HG02884 (cell line): ENCODE results near the gene PLEKHA1.

Source experiments
- ATAC-seq: cut with Tn5 transposase; IDR thresholded peaks from one replicate; pipeline ENCODE4 v1.9.1; 2021; ENCODE audit warnings: mild to moderate bottlenecking, moderate library complexity; ENCODE audit not compliant: unreplicated experiment

Gene PLEKHA1

GRCh38 chr10:122374237-122374858 is at the start of gene PLEKHA1:
Gene PLEKHA1, plus strand, starts transcription at chr10:122374708. Its CDS starts 18,493 bp downstream, at chr10:122393201.
- ATAC-seq, result peak; percentile 88

GRCh38 chr10:122325235-122325634 is 49.3 kb upstream of the PLEKHA1 start:
- no peak for ATAC-seq

DNA sequence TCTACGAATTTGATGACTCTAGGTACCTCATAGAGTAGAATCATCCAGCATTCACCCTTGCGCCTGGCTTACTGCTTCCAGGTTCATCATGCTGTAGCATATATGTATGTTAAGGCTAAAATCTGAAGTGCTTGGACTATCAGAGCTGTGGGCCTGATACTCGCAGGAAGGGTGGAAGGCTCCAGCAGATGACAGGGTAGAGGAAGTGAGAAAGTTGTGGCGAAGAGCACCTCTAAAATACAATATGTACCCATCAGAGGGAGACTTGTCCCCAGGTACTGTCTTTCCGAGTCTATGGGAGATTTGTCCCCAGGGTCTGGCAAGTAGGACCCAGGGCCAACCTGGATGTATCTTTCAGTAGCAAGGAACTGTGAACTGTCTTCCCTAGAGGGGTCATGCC is 48.1 kb upstream of the PLEKHA1 start:
- no peak for ATAC-seq

DNA sequence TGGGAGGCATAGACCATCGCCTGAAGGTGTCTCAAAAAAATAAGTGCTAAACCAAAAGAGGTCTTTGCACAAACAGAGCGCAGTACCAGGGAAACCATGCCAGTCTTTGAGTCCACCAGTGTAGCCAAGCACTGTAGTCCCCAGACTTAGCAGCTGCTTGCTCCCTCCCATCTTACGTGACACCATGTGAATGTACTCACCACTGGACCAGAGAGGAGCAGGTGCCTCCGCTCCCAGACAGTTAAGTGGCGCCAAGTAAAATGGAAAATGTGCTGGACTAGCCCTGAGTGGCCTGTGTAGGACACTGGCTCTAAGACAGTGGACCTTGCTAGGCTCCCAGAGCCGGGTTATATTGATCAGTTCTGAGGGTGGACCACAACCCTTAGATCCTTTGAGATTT is 47.7 kb upstream of the PLEKHA1 start:
- ATAC-seq, result no peak

GRCh38 chr10:122327237-122328206 is 47.0 kb upstream of the PLEKHA1 start:
- ATAC-seq, result no peak

- no peak for ATAC-seq
These were observed 45.8 kb upstream of the PLEKHA1 start for GRCh38 chr10:122328676-122329075.

GRCh38 chr10:122329416-122329815 is 45.1 kb upstream of the PLEKHA1 start:
- ATAC-seq, result no peak

DNA sequence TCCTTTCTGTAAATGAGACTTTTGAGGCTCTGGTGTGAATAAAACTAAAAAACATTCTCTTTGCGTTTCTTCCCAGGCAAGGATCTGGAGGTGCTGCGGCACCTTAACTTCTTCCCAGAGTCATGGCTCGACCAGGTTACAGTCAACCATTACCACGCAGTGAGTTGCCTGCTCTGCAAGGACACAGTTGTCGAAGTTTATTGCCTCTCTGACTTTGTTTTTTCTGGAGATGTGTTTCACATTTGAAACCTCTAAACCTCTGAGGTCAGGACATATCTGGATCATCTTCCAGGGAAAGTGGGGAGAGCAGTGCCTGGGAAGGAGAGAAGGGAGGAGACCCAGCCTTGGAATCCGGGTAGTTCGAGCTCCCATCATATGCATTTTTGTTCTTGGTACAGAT is 43.4 kb upstream of the PLEKHA1 start:
- no peak for ATAC-seq

GRCh38 chr10:122331615-122332446 is 42.7 kb upstream of the PLEKHA1 start:
- ATAC-seq, result no peak

GRCh38 chr10:122333037-122333436 is 41.5 kb upstream of the PLEKHA1 start:
- ATAC-seq, result no peak

- no peak for ATAC-seq
These were observed 38.2 kb upstream of the PLEKHA1 start for GRCh38 chr10:122336332-122336731.

- no peak for ATAC-seq
These were observed 37.5 kb upstream of the PLEKHA1 start for GRCh38 chr10:122336961-122337360.

DNA sequence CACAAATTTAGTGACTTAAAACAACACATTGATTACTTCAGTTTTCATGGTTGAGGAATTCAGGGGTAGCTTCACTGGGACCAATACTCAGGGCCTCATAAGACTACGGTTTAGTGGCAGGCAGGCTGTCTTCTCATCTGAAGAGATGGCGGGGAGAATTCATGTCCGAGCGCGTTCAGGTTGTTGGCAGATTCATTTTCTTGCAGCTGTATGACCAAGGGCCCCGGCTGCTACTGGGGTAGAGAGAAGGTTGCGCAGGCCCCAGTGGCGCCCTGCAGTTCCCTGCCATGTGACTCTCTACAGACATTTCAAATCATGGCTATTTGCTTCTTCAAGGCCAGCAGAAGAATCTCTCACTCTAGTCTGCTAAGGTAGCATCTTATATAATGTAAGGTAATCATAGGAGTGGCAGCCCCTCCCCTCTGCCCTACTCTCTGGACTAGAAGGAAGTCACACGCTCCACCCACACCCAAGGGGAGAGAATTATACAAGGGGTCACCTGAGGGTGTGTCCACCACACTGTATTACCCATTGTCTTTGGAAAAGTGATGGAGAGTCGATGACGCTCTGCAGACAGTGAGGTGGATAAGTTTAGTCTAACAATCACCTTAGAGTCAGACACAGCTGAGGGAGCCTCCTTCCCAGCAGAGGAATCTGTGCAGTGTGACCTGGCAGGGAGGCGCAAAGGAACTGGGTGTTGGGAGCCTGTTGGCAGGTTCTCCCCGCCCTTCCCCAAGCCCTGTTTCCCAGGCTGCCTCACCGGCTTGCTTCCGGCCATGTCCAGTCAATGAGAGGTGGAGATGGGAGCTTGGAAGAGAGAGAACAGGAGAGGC is 35.7 kb upstream of the PLEKHA1 start:
- ATAC-seq, result no peak

DNA sequence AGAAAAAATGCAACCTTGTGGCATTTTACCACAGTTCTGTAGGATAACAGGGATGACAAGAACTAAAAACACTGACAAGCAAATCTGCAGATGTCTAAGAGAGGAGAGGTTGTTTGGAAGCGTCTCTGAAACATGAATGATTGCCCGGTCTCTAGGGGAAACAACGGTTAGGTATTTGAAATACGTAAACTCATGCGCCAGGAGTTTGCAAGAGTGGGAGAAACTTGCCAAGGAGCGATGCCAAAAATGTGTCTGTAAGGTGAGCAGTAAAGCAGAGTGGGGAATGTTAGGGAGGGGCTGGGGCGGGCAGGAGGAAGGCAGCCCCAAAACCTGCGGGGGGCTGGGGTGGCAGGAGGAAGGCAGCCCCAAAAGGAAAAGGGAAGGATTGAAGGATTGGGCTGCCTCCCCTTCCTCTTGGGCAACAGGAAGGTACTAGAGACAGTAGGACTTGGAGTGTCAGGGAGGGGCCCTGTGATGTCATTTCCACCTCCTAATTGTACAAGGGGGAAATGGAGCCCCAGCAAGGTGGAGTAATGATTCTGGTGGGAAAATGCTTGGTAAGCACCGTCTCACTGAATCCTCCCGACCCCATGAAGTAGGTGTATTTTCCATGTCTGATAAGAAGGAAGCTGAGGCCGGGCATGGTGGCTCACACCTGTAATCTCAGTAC is 33.2 kb upstream of the PLEKHA1 start:
- ATAC-seq, result no peak

DNA sequence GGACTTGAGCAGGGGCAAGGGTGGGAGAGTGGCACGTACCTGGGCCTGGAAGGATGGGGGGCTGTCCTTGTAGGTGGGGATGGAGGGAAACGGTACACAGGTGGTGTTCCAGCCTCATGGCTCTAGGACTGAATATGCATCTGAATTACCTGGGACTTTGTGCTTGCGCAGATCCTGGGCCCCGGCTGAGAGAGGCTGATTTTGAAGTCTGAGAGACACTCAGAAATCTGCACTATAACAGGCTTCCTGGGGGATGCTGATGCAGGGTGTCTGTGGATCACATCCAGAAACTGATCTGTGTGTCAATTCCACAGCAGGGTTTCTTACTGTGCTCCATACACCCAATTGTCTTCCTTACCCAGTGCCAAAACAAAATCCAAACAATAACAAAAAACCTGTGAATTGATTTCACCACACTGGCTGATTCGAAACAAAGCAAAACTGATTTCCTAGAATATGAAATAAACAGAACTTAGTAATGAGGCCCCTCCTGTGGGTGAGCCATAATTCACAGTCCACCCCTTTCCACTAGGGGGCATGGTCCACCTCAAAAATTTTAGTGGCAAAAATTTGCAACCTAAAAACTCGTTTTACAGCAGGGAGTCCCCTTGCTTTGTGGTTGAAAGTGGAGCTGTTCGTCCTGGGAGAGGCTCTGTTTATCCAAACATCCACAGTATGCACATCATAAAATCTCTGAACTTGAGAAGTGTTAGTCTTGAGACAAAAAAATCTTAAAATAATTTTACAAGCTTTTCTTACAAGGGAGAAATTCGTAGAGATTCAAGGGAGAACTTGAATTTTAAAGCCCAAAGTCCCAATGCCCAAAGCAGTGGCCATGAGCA is 32.0 kb upstream of the PLEKHA1 start:
- no peak for ATAC-seq

DNA sequence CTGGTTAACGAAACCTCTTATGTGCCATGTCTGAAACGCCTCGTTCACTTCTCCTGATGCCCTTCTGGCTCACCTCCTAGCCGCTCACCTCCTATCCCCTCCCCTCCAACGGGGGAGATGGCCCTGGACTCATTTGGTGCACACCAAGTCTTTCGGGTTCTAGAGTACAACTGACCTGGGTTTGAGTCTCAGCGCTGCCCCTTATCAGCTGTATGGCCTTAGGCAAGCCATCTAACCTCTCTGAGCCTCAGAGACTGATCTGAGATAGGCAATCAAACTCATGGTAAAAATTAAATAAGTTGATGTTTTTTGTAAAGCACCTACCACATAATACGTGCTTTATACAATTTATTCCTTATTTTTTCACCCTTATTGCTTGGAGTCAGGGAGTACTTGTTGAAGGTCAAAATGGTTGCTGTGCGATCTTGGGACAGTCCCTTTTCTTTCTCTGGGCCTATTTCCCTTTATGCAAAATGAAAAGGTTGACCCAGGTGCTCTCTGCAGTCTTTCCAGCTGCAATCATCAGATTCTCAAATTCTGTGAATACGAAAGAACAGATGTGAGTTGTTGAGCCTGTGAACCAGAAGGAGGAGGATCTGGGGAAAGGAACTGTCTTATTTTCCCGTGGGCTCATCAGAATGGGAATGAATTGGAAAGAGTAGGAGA is 31.2 kb upstream of the PLEKHA1 start:
- no peak for ATAC-seq

DNA sequence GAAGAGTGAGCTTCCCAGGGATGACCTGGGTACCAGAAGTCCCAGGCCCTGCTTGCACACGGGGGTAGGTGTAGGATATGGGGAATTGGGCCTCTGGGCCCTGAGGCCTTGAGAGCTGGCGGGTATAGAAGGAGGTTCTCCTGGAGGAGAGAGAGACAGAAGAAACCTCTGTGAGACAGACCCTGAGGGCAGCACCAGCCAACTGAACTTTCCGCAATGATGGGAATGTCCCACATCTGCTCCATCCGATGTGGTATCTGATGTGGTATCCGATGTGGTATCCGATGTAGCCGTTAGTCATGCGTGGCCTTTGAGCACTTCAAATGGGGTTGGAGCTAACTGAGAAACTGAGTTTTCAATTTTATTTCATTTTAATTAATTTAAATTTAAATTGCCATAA is 30.6 kb upstream of the PLEKHA1 start:
- ATAC-seq, result no peak

DNA sequence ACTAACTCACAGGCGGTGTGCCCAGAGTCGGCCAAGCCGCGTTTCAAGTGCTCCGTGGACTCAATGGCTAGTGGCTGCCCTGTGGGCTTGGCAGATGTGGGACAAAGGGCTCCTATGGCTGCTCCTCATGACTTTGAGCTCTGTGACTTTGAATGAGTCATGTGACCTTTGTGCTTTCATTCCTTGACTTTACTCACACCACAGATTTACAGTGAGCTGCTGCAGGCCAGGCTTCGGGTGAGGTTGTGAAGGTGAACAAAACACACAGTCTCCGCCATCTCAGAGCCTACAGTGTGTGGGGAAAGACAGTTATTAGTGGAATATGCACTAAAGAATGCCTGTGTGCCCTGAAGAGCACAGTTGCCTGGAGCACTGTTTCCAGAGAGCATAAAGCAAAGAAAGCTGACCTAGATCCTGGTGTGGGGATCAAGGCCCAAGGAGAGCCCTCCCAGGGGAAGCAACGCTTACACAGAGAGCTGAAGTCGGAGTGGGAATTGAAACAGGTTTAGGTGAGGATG is 29.7 kb upstream of the PLEKHA1 start:
- ATAC-seq, result no peak
